ENCODE results near the gene WDR74. TPM values are rescaled to one million over a fixed set of nuclear protein-coding genes. Genes with fewer than 3 reads are reported as not detected.
"Not testable (repeated sequence)": the region's sequence is repeated elsewhere in the genome, so short reads cannot be mapped to it uniquely, and the experiment has no call there.

WDR74 gene
- polyA plus RNA-seq, 3 donors from 2014 or later = 28.8 to 39.0 (median 31.9) TPM

- Mint-ChIP-seq H3K27me3 (ENCODE audit: low read depth in 3 of 3) (peaks cover 2 to 9% (median 4%) of the 10 kb centered on the region in 3 donors), H3K4me1 (peaks cover 18 to 21% of the 10 kb centered on the region in 2 donors), H3K36me3 (no peaks in the 10 kb centered on the region), H3K27ac (peak overlapping the region in 2 of 6 donors; percentile 19 to 58), H3K4me3 (no peak overlapping the region), H3K9me3 (no peaks in the 10 kb centered on the region)
- DNase-seq = no peak
These were observed 37.3 kb upstream of the WDR74 start for GRCh38 chr11:62876712-62877111.

GRCh38 chr11:62875698-62876478 lies 36.5 kb upstream of the WDR74 start:
- no peaks in the 10 kb centered on the region for H3K9me3 Mint-ChIP-seq
- H3K27ac Mint-ChIP-seq = no peak overlapping the region
- no peak for DNase-seq
- H3K36me3 Mint-ChIP-seq = no peaks in the 10 kb centered on the region
- H3K27me3 Mint-ChIP-seq (ENCODE audit: low read depth in 3 of 3) = peaks cover 2 to 6% (median 2%) of the 10 kb centered on the region in 3 donors
- H3K4me3 Mint-ChIP-seq = no peak overlapping the region
- H3K4me1 Mint-ChIP-seq = peaks cover 13 to 15% of the 10 kb centered on the region in 2 donors

GRCh38 chr11:62874851-62875250 lies 35.5 kb upstream of the WDR74 start:
- no peaks in the 10 kb centered on the region for H3K36me3 Mint-ChIP-seq

DNA sequence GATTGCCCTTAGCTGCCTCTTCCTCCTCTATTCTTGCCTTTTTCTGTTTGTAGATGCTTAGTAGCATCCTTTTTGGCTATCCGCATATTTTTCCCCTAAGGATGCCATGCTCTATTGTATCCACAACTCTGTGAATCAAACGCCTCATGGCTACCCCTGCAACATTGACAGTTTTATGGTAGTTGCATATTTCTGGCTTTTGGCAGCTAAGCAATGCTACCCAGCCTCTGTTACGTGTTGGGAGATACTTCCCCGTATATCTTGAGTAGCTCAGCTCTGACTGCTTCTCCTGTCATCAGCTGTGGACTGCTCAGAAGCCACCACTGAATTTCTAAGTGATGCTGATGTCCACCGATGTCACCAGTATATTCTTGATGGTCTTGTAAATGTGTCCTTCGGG lies 26.2 kb upstream of the WDR74 start:
- H3K4me3 Mint-ChIP-seq = no peak overlapping the region
- H3K27me3 Mint-ChIP-seq (ENCODE audit: low read depth in 3 of 3) = no peaks in the 10 kb centered on the region
- H3K27ac Mint-ChIP-seq = no peak overlapping the region
- no peaks in the 10 kb centered on the region for H3K9me3 Mint-ChIP-seq
- H3K4me1 Mint-ChIP-seq = peaks cover 4 to 7% of the 10 kb centered on the region in 2 donors
- no peak for DNase-seq
- H3K36me3 Mint-ChIP-seq = no peaks in the 10 kb centered on the region

More at GRCh38 chr11:62874851-62875250, 35.5 kb upstream of the WDR74 start:
- Mint-ChIP-seq H3K27me3 (ENCODE audit: low read depth in 3 of 3) (no peaks in the 10 kb centered on the region), H3K4me1 (peaks cover 3 to 4% of the 10 kb centered on the region in 2 donors), H3K9me3 (no peaks in the 10 kb centered on the region), H3K27ac (no peak overlapping the region), H3K4me3 (no peak overlapping the region)
- no peak for DNase-seq

- DNase-seq = no peak
- peaks cover 4 to 7% of the 10 kb centered on the region in 2 donors for H3K4me1 Mint-ChIP-seq
- H3K36me3 Mint-ChIP-seq = no peaks in the 10 kb centered on the region
- H3K27me3 Mint-ChIP-seq (ENCODE audit: low read depth in 3 of 3) = peaks cover 0 to 2% (median 0%) of the 10 kb centered on the region in 3 donors
- H3K4me3 Mint-ChIP-seq = no peak overlapping the region
- H3K9me3 Mint-ChIP-seq = no peaks in the 10 kb centered on the region
- peak overlapping the region in 1 of 6 donors; percentile 40 for H3K27ac Mint-ChIP-seq
These were observed 24.4 kb upstream of the WDR74 start for GRCh38 chr11:62863687-62864335.

DNA sequence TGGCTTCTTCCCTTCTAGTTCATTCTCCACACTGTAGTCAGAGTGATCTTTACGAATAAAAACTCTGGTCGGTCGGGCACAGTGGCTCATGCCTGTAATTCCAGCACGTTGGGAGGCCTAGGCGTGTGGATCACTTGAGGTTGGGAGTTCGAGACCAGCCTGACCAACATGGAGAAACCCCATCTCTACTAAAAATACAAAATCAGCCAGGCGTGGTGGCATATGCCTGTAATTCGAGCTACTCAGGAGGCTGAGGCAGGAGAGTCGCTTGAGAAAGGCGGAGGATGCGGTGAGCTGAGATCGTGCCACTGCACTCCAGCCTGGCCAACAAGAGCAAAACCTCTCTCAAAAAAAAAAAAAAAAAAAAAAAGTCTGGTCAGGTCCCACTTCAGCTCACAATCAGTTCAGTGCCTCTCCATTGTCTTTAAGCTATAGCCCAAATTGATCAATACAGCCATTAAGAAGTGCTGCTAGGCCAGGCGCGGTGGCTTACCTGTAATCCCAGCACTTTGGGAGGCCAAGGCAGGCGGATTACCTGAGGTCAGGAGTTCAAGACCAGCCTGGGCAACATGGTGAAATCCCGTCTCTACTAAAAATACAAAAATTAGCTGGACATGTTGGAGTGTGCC lies 22.3 kb upstream of the WDR74 start:
- H3K4me1 Mint-ChIP-seq; H3K27ac Mint-ChIP-seq; H3K36me3 Mint-ChIP-seq; H3K27me3 Mint-ChIP-seq (ENCODE audit: low read depth in 3 of 3); H3K9me3 Mint-ChIP-seq; H3K4me3 Mint-ChIP-seq; DNase-seq: not testable (repeated sequence)

DNA sequence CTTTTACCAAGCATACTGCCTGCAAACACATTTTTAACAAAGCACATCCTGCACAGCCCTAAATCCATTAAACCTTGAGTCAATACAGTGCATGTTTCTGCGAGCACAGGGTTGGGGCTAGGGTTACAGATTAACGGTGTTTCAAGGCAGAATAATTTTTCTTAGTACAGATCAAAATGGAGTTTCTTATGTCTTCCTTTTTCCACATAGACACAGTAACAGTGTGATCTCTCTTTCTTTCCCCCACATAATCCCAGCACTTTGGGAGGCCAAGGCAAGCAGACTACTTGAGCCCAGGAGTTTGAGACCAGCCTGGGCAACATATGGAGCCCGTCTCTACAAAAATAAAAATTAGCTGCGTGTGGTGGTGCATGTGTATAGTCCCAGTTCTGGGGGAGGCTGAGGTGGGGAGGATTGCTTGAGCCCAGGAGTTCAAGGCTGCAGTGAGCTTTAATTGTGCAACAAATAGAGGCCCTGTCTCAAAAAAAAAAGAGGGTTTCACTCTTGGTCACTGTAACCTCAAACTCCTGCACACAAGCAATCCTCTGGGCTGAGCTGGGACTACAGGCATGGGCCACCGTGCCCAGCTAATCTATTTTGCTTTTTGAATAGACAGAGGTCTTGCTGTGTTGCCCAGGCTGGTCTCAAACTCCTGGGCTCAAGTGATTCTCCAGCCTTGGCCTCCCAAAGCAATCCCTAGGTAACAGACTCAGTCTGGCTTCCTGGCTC lies 21.6 kb upstream of the WDR74 start:
- no peak overlapping the region for H3K4me3 Mint-ChIP-seq
- peaks cover 13 to 14% of the 10 kb centered on the region in 2 donors for H3K4me1 Mint-ChIP-seq

DNA sequence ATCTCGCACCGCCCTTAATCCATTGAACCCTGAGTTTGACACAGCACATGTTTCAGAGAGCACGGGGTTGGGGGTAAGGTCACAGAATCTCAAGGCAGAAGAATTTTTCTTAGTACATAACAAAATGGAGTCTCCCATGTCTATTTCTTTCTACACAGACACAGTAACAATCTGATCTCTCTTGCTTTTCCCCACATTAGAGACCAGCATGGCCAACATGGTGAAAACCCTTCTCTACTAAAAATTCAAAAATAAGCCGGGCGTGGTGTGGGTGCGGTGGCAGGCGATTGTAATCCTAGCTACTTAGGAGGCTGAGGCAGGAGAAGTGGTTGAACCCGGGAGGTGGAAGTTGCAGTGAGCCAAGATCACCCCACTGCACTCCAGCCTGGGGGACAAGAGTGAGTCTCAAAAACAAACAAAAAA lies 19.9 kb upstream of the WDR74 start:
- not testable (repeated sequence) for H3K9me3 Mint-ChIP-seq, DNase-seq, H3K27ac Mint-ChIP-seq, H3K36me3 Mint-ChIP-seq, H3K4me3 Mint-ChIP-seq
- Mint-ChIP-seq H3K27me3 (ENCODE audit: low read depth in 3 of 3) (peaks cover 12 to 24% (median 14%) of the 10 kb centered on the region in 3 donors), H3K4me1 (peaks cover 30 to 31% of the 10 kb centered on the region in 2 donors)

More for the DNA sequence above, 21.6 kb upstream of the WDR74 start:
- Mint-ChIP-seq H3K27me3 (ENCODE audit: low read depth in 3 of 3) (peaks cover 2 to 12% (median 6%) of the 10 kb centered on the region in 3 donors), H3K27ac (no peak overlapping the region), H3K9me3 (no peaks in the 10 kb centered on the region), H3K36me3 (no peaks in the 10 kb centered on the region)
- no peak for DNase-seq

GRCh38 chr11:62858201-62858600 lies 18.8 kb upstream of the WDR74 start:
- Mint-ChIP-seq H3K36me3 (peaks cover 0 to 19% (median 10%) of the 10 kb centered on the region in 3 donors), H3K9me3 (no peaks in the 10 kb centered on the region), H3K4me1 (peaks cover 41 to 42% of the 10 kb centered on the region in 2 donors), H3K4me3 (no peak overlapping the region), H3K27me3 (ENCODE audit: low read depth in 3 of 3) (peaks cover 12 to 24% (median 14%) of the 10 kb centered on the region in 3 donors), H3K27ac (no peak overlapping the region)
- DNase-seq = no peak

DNA sequence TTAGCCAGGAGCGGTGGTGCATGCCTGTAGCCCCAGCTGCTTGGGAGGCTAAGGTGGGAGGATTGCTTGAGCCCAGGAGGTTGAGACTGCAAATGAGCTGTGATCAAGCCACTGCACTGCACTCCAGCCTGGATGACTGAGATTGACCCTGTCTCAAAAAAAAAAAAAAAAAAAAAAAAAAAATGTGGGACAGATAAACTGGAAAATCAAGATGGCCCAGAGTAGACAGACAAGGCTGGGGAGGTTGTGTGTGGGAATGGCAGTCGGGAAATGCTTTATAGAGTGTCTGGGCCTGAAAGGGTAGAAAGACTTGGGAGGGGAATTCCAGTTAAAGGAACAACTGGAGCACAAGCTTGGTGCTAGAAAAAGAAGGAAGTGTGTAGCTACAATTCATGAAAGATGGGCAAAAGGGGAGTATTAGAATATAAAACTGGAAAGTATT lies 18.2 kb upstream of the WDR74 start:
- peaks cover 5 to 25% (median 14%) of the 10 kb centered on the region in 3 donors for H3K36me3 Mint-ChIP-seq
- no peak overlapping the region for H3K27ac Mint-ChIP-seq
- H3K9me3 Mint-ChIP-seq = no peaks in the 10 kb centered on the region
- peaks cover 12 to 24% (median 14%) of the 10 kb centered on the region in 3 donors for H3K27me3 Mint-ChIP-seq (ENCODE audit: low read depth in 3 of 3)
- peaks cover 44 to 45% of the 10 kb centered on the region in 2 donors for H3K4me1 Mint-ChIP-seq
- peak overlapping the region in 1 of 5 donors; percentile 4 for H3K4me3 Mint-ChIP-seq
- no peak for DNase-seq

- Mint-ChIP-seq H3K9me3 (no peaks in the 10 kb centered on the region), H3K36me3 (peaks cover 5 to 34% (median 14%) of the 10 kb centered on the region in 3 donors), H3K4me3 (peak overlapping the region; percentile 91 to 99 (median 98)), H3K27ac (peak overlapping the region; percentile 80 to 98 (median 92)), H3K4me1 (peaks cover 41 to 50% of the 10 kb centered on the region in 2 donors), H3K27me3 (ENCODE audit: low read depth in 3 of 3) (peaks cover 12 to 24% (median 14%) of the 10 kb centered on the region in 3 donors)
- DNase-seq = peak in 1 of 3 donors; percentile 28
These were observed 17.0 kb upstream of the WDR74 start for GRCh38 chr11:62856333-62856895.

DNA sequence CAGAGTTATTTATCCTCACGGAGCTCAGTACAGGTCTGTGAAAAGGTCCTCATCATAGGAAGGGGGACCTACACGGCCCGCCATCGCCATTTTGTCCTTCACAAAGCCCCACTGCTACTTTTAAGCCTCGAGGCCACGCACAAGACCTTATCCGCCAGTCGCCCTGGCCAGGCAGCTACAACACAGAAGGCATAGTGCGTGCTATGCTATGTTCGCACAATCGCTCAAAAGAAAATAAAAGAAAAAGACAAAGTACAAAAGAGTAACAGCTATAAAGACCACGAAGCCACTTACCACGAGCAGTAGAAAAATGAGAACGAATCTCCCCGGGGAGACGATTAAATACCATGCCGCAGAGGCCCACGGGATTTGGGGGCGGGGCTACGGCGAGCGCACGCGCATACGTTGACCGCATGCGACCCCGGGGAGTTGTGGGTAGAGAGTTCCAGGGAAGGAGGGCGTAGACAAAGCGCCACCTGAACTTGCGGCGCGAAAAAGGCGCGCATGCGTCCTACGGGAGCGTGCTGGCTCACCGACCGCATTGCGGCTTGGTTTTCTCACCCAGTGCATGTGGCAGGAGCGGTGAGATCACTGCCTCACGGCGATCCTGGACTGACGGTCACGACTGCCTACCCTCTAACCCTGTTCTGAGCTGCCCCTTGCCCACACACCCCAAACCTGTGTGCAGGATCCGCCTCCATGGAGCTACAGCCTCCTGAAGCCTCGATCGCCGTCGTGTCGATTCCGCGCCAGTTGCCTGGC lies 16.4 kb upstream of the WDR74 start:
- Mint-ChIP-seq H3K9me3 (no peaks in the 10 kb centered on the region), H3K4me1 (peaks cover 41 to 50% of the 10 kb centered on the region in 2 donors), H3K27ac (peak overlapping the region; percentile 80 to 98 (median 92)), H3K4me3 (peak overlapping the region; percentile 91 to 99 (median 98)), H3K27me3 (ENCODE audit: low read depth in 3 of 3) (peaks cover 12 to 24% (median 14%) of the 10 kb centered on the region in 3 donors), H3K36me3 (peaks cover 5 to 34% (median 14%) of the 10 kb centered on the region in 3 donors)
- DNase-seq = peak; percentile 99
